ENCODE data around the gene PNRC2.

Gene PNRC2

GRCh38 chr1:23959461-23960290 is at the start of gene PNRC2:
PNRC2 (plus strand) TSS chr1:23959828; CDS start chr1:23961458, 1,630 bp downstream.
- peak; percentile 97 for DNase-seq (ENCODE audit: low spot score)

GRCh38 chr1:23910144-23910543 is 49.5 kb upstream of the PNRC2 start:
- DNase-seq (ENCODE audit: low spot score), result no peak

- no peak for DNase-seq (ENCODE audit: low spot score)
Measured at GRCh38 chr1:23910553-23911246, 48.9 kb upstream of the PNRC2 start.

GRCh38 chr1:23911921-23912320 is 47.7 kb upstream of the PNRC2 start:
- no peak for DNase-seq (ENCODE audit: low spot score)

GRCh38 chr1:23913212-23913880 is 46.3 kb upstream of the PNRC2 start, which contains the start of gene CNR2:
CNR2 (minus strand) TSS chr1:23913362; CDS start chr1:23875617, 37,745 bp downstream.
- no peak for DNase-seq (ENCODE audit: low spot score)

GRCh38 chr1:23914921-23915320 is 44.7 kb upstream of the PNRC2 start:
- no peak for DNase-seq (ENCODE audit: low spot score)

GRCh38 chr1:23915466-23915865 is 44.2 kb upstream of the PNRC2 start:
- no peak for DNase-seq (ENCODE audit: low spot score)

GRCh38 chr1:23916209-23917131 is 43.2 kb upstream of the PNRC2 start:
- peak; percentile 87 for DNase-seq (ENCODE audit: low spot score)

GRCh38 chr1:23922321-23922943 is 37.2 kb upstream of the PNRC2 start:
- no peak for DNase-seq (ENCODE audit: low spot score)

GRCh38 chr1:23923592-23924499 is 35.8 kb upstream of the PNRC2 start:
- DNase-seq (ENCODE audit: low spot score), result peak; percentile 27

GRCh38 chr1:23924601-23925000 is 35.0 kb upstream of the PNRC2 start:
- DNase-seq (ENCODE audit: low spot score), result no peak

- DNase-seq (ENCODE audit: low spot score), result peak; percentile 11
Measured at GRCh38 chr1:23925279-23925678, 34.3 kb upstream of the PNRC2 start.

GRCh38 chr1:23927097-23927496 is 32.5 kb upstream of the PNRC2 start:
- DNase-seq (ENCODE audit: low spot score), result no peak

- DNase-seq (ENCODE audit: low spot score), result no peak
Measured at GRCh38 chr1:23928789-23929188, 30.8 kb upstream of the PNRC2 start.

- DNase-seq (ENCODE audit: low spot score), result no peak
Measured at GRCh38 chr1:23930270-23930669, 29.4 kb upstream of the PNRC2 start.

GRCh38 chr1:23930861-23931490 is 28.7 kb upstream of the PNRC2 start:
- peak; percentile 95 for DNase-seq (ENCODE audit: low spot score)

- peak; percentile 83 for DNase-seq (ENCODE audit: low spot score)
Measured at GRCh38 chr1:23931491-23931880, 28.1 kb upstream of the PNRC2 start.

GRCh38 chr1:23936481-23937176 is 23.0 kb upstream of the PNRC2 start:
- no peak for DNase-seq (ENCODE audit: low spot score)

GRCh38 chr1:23947366-23947765 is 12.3 kb upstream of the PNRC2 start:
- no peak for DNase-seq (ENCODE audit: low spot score)

Measured in kidney tubule cell (primary cell).